Liver (tissue), 3 donors: ENCODE measurements around the gene CLEC16A.

Source experiments
- EGR1 ChIP-seq, 2 donors: IDR thresholded peaks; 2 replicates each; pipeline ENCODE4 v1.6.1; 2016 to 2018; ENCODE audit warnings: antibody characterized with exemption in 2 of 2, low read depth in 2 of 2
- GABPA ChIP-seq, 2 donors: IDR thresholded peaks in 1 of 2; conservative IDR thresholded peaks in 1 of 2; 2 replicates each; pipeline ENCODE4 v1.6.1; 2016; ENCODE audit warnings: antibody characterized with exemption in 2 of 2, mild to moderate bottlenecking in 1 of 2, moderate library complexity in 1 of 2
- HNF4A ChIP-seq, 2 donors: conservative IDR thresholded peaks; 2 replicates each; pipeline ENCODE4 v1.6.1; 2016; ENCODE audit warnings: antibody characterized with exemption in 2 of 2, mild to moderate bottlenecking in 2 of 2
- HNF4G ChIP-seq: IDR thresholded peaks from 2 replicates; pipeline ENCODE4 v1.6.1; 2016; ENCODE audit warnings: antibody characterized with exemption
- JUND ChIP-seq, 2 donors: IDR thresholded peaks; 2 replicates each; pipeline ENCODE4 v1.6.1; 2016; ENCODE audit warnings: antibody characterized with exemption in 2 of 2
- NR2F2 ChIP-seq: IDR thresholded peaks from 2 replicates; pipeline ENCODE4 v1.6.1; 2016; ENCODE audit warnings: antibody characterized with exemption
- TAF1 ChIP-seq: conservative IDR thresholded peaks from 2 replicates; pipeline ENCODE4 v1.6.1; 2016; ENCODE audit warnings: antibody characterized with exemption, mild to moderate bottlenecking
- TF ChIP-seq, protein P1 (sequence below): fragments of 150-350 bp; IDR thresholded peaks from 2 replicates; pipeline ENCODE4 v1.5.1; 2017; ENCODE audit warnings: improper control_type of control experiment, low read depth, low read length; ENCODE audit not compliant: missing input control
- TF ChIP-seq, protein P2 (sequence below): IDR thresholded peaks from 2 replicates; pipeline ENCODE4 v1.6.1; 2016; ENCODE audit warnings: antibody characterized with exemption, mild to moderate bottlenecking
- TF ChIP-seq, protein P3 (sequence below): IDR thresholded peaks from 2 replicates; pipeline ENCODE4 v1.6.1; 2016; ENCODE audit warnings: antibody characterized with exemption
- TF ChIP-seq, protein P4 (sequence below): IDR thresholded peaks from 2 replicates; pipeline ENCODE4 v1.6.1; 2016; ENCODE audit warnings: antibody characterized with exemption
- TF ChIP-seq, protein P5 (sequence below): IDR thresholded peaks from 2 replicates; pipeline ENCODE4 v1.6.1; 2016; ENCODE audit warnings: antibody characterized with exemption
- donor health status: healthy.
- donor health status: healthy.

DNA sequence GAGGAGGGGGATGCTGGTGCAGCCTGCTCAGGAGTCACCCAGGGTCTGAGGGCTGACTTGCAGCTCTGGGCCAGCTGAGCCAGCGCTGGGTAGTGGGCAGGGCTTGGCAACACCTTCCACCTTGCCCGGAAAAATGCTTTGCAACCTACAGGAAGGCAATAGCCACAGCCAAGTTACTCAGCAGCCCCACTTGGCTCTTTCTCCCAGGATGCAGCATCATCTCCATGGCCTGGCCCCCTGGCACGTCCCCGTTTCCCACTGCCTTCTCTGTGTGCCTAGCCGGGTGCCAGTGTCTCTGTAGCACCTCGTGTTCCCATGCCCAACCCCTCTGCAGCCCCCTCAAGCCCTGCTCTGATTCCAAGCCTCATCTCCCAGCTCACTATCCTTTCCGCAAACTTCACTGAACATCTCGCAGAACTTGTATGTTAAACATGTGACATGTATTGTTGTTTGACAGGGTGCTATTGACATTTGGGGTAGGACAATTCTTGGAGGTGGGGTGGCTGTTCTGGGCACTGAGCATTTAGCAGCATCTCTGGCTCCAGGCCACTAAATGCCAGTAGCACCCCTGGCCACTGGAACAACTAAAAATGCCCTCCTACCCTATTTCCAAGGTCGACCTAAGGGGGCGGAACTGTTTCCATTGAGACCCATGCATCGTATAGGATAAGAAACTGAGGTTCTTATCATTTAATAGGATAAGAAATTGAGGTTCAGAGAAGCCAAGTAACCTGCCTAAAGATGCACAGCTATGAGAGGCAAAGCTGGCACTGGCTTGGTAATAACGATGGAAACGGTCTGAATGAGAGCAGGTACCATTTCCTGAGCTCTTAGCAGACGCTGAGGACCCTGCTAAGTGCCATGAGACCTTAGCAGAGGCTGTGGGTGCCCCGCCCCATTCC is 14.3 kb upstream of the CLEC16A start:
- TF ChIP-seq, protein P1, sequence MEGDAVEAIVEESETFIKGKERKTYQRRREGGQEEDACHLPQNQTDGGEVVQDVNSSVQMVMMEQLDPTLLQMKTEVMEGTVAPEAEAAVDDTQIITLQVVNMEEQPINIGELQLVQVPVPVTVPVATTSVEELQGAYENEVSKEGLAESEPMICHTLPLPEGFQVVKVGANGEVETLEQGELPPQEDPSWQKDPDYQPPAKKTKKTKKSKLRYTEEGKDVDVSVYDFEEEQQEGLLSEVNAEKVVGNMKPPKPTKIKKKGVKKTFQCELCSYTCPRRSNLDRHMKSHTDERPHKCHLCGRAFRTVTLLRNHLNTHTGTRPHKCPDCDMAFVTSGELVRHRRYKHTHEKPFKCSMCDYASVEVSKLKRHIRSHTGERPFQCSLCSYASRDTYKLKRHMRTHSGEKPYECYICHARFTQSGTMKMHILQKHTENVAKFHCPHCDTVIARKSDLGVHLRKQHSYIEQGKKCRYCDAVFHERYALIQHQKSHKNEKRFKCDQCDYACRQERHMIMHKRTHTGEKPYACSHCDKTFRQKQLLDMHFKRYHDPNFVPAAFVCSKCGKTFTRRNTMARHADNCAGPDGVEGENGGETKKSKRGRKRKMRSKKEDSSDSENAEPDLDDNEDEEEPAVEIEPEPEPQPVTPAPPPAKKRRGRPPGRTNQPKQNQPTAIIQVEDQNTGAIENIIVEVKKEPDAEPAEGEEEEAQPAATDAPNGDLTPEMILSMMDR: no peak
- TF ChIP-seq HNF4G: no peak
- no peak for TF ChIP-seq TAF1
- TF ChIP-seq HNF4A (conservative IDR thresholded peaks at IDR 0.05): no peak
- no peak for TF ChIP-seq NR2F2
- TF ChIP-seq, protein P2, sequence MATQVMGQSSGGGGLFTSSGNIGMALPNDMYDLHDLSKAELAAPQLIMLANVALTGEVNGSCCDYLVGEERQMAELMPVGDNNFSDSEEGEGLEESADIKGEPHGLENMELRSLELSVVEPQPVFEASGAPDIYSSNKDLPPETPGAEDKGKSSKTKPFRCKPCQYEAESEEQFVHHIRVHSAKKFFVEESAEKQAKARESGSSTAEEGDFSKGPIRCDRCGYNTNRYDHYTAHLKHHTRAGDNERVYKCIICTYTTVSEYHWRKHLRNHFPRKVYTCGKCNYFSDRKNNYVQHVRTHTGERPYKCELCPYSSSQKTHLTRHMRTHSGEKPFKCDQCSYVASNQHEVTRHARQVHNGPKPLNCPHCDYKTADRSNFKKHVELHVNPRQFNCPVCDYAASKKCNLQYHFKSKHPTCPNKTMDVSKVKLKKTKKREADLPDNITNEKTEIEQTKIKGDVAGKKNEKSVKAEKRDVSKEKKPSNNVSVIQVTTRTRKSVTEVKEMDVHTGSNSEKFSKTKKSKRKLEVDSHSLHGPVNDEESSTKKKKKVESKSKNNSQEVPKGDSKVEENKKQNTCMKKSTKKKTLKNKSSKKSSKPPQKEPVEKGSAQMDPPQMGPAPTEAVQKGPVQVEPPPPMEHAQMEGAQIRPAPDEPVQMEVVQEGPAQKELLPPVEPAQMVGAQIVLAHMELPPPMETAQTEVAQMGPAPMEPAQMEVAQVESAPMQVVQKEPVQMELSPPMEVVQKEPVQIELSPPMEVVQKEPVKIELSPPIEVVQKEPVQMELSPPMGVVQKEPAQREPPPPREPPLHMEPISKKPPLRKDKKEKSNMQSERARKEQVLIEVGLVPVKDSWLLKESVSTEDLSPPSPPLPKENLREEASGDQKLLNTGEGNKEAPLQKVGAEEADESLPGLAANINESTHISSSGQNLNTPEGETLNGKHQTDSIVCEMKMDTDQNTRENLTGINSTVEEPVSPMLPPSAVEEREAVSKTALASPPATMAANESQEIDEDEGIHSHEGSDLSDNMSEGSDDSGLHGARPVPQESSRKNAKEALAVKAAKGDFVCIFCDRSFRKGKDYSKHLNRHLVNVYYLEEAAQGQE: no peak
- TF ChIP-seq, protein P3, sequence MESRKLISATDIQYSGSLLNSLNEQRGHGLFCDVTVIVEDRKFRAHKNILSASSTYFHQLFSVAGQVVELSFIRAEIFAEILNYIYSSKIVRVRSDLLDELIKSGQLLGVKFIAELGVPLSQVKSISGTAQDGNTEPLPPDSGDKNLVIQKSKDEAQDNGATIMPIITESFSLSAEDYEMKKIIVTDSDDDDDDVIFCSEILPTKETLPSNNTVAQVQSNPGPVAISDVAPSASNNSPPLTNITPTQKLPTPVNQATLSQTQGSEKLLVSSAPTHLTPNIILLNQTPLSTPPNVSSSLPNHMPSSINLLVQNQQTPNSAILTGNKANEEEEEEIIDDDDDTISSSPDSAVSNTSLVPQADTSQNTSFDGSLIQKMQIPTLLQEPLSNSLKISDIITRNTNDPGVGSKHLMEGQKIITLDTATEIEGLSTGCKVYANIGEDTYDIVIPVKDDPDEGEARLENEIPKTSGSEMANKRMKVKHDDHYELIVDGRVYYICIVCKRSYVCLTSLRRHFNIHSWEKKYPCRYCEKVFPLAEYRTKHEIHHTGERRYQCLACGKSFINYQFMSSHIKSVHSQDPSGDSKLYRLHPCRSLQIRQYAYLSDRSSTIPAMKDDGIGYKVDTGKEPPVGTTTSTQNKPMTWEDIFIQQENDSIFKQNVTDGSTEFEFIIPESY: no peak
- no peak for TF ChIP-seq JUND (IDR thresholded peaks at IDR 0.05)
- TF ChIP-seq EGR1 (IDR thresholded peaks at IDR 0.05; ENCODE audit: low read depth in 2 of 2): no peak
- TF ChIP-seq, protein P4, sequence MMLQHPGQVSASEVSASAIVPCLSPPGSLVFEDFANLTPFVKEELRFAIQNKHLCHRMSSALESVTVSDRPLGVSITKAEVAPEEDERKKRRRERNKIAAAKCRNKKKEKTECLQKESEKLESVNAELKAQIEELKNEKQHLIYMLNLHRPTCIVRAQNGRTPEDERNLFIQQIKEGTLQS: no peak
- TF ChIP-seq, protein P5, sequence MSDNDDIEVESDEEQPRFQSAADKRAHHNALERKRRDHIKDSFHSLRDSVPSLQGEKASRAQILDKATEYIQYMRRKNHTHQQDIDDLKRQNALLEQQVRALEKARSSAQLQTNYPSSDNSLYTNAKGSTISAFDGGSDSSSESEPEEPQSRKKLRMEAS: no peak
- no peak for TF ChIP-seq GABPA (IDR thresholded peaks at IDR 0.05 in 1 of 2, conservative IDR thresholded peaks at IDR 0.05 in 1 of 2)
